B cell (primary cell): Measurements from ENCODE around the gene NUP88. TPM values are rescaled to one million over a fixed set of nuclear protein-coding genes. Genes with fewer than 3 reads are reported as not detected.

Experiments used
- ATAC-seq: fragments of 200-7000 bp; cut with Tn5 transposase; one replicate; pipeline ENCODE4 v1.10.0; 2021; ENCODE audit warnings: low read depth, mild to moderate bottlenecking, moderate number of reproducible peaks, moderate library complexity
- CTCF ChIA-PET: fragments of 350-600 bp; sonication (Branson Sonifier 250); formaldehyde crosslinking; loops from one replicate; lab custom pipeline; 2021; ENCODE audit warnings: antibody characterized with exemption, inconsistent platforms; lab: Charles Lee
- POLR2A ChIA-PET: fragments of 350-600 bp; sonication (Branson Sonifier 250); formaldehyde crosslinking; loops from one replicate; lab custom pipeline; 2021; ENCODE audit warnings: antibody characterized with exemption; lab: Charles Lee
- DNase-seq: peaks from one replicate; pipeline ENCODE4 v3.0.0; 2013
- H2AFZ ChIP-seq: 2 replicates; pipeline ENCODE4 v1.6.1; 2012; ENCODE audit warnings: mild to moderate bottlenecking, low read depth, low read length; ENCODE audit not compliant: insufficient read depth, poor library complexity, severe bottlenecking
- H3K27ac ChIP-seq, 2 donors: 1 replicate in 1 of 2; 2 replicates in 1 of 2; pipeline ENCODE4 v1.5.1; 2012 to 2013; ENCODE audit warnings: low read length in 2 of 2, mild to moderate bottlenecking in 2 of 2, moderate library complexity in 1 of 2
- H3K27me3 ChIP-seq, 4 experiments: fragments of 200-600 bp in 1 of 4; sonication (generic) in 1 of 4; replicated peaks in 1 of 4; 1 replicate in 2 of 4; 2 replicates in 2 of 4; pipeline versions ENCODE4 v1.6.1 to v1.7.0; 2013 to 2016; ENCODE audit warnings: low read length in 3 of 4, mild to moderate bottlenecking in 2 of 4, mixed read lengths in 1 of 4, moderate library complexity in 1 of 4; ENCODE audit not compliant: insufficient read depth in 4 of 4, control insufficient read depth in 3 of 4; ENCODE audit errors: control extremely low read depth in 1 of 4
- H3K36me3 ChIP-seq, 2 experiments: replicated peaks in 1 of 2; 1 replicate in 1 of 2; 2 replicates in 1 of 2; pipeline versions ENCODE4 v1.6.1 to v1.7.1; 2013; ENCODE audit warnings: low read length in 1 of 2; ENCODE audit not compliant: insufficient read depth in 2 of 2, control insufficient read depth in 1 of 2; ENCODE audit errors: control extremely low read depth in 1 of 2, extremely low read depth in 1 of 2
- H3K4me1 ChIP-seq, 2 donors: fragments of 200-600 bp in 1 of 2; sonication (generic) in 1 of 2; 1 replicate in 1 of 2; 2 replicates in 1 of 2; pipeline versions ENCODE4 v1.5.1 to v1.6.1; 2013 to 2017; ENCODE audit warnings: low read length in 2 of 2; ENCODE audit not compliant: control insufficient read depth in 2 of 2, insufficient read depth in 2 of 2
- H3K4me2 ChIP-seq: replicated peaks from 2 replicates; pipeline ENCODE3; 2012; ENCODE audit warnings: mild to moderate bottlenecking, low read depth, low read length; ENCODE audit not compliant: poor library complexity, severe bottlenecking
- H3K4me3 ChIP-seq, 5 experiments: fragments of 200-600 bp in 1 of 5; sonication (generic) in 1 of 5; 1 replicate in 3 of 5; 2 replicates in 2 of 5; pipeline versions ENCODE4 v1.5.1 to v1.7.0; 2011 to 2016; ENCODE audit warnings: low read length in 4 of 5, mild to moderate bottlenecking in 4 of 5, low read depth in 2 of 5, control low read depth in 1 of 5, moderate library complexity in 1 of 5; ENCODE audit not compliant: insufficient read depth in 1 of 5; ENCODE audit errors: control extremely low read depth in 1 of 5, extremely low read depth in 1 of 5
- H3K79me2 ChIP-seq: fragments of 200-600 bp; sonication (generic); one replicate; pipeline ENCODE4 v1.6.0; 2016; ENCODE audit warnings: low read length; ENCODE audit not compliant: control insufficient read depth, insufficient read depth
- H3K9ac ChIP-seq: fragments of 200-600 bp; sonication (generic); 2 replicates; pipeline ENCODE4 v1.6.1; 2017; ENCODE audit warnings: mild to moderate bottlenecking, low read length, moderate library complexity
- H3K9me3 ChIP-seq, 3 donors: one replicate each; pipeline versions ENCODE4 v1.6.1 to v1.7.1; 2013; ENCODE audit warnings: low read length in 2 of 3; ENCODE audit not compliant: control insufficient read depth in 2 of 3, insufficient read depth in 1 of 3; ENCODE audit errors: control extremely low read depth in 1 of 3
- H4K20me1 ChIP-seq: 2 replicates; pipeline ENCODE4 v1.6.0; 2012; ENCODE audit warnings: mild to moderate bottlenecking, low read length; ENCODE audit not compliant: insufficient read depth, control insufficient read depth, poor library complexity, severe bottlenecking
- H3K27ac Mint-ChIP-seq: one replicate; pipeline ENCODE4 v1.8.0; 2021; ENCODE audit warnings: mixed read lengths
- H3K27me3 Mint-ChIP-seq: one replicate; pipeline ENCODE4 v1.8.0; 2021; ENCODE audit warnings: mixed read lengths
- H3K4me1 Mint-ChIP-seq: one replicate; pipeline ENCODE4 v1.8.0; 2021; ENCODE audit warnings: mixed read lengths
- H3K4me3 Mint-ChIP-seq: one replicate; pipeline ENCODE4 v1.8.0; 2021; ENCODE audit warnings: mixed read lengths
- H3K9me3 Mint-ChIP-seq: one replicate; pipeline ENCODE4 v1.8.0; 2022; ENCODE audit warnings: mixed read lengths; ENCODE audit not compliant: insufficient read depth
- EZH2 ChIP-seq: IDR thresholded peaks from 2 replicates; pipeline ENCODE4 v1.6.1; 2012; ENCODE audit warnings: borderline replicate concordance, low read depth, mild to moderate bottlenecking, moderate library complexity, low read length; ENCODE audit not compliant: insufficient read depth, poor library complexity, severe bottlenecking
- WGBS: methylation state at CpG from one replicate; pipeline ENCODE4 v1.1.5; 2013; ENCODE audit warnings: missing lambda C conversion rate; ENCODE audit not compliant: insufficient coverage; 5-methylcytosine and 5-hydroxymethylcytosine counted together
- intact Hi-C: fragments of 100-400 bp; cut with micrococcal nuclease; formaldehyde crosslinking; loops from one replicate; pipeline ENCODE4 v1.10.0; 2022
- polyA plus RNA-seq: library from polyadenylated mRNA; depleted of rRNA; stranded (reverse); fragments of >200 nt; gene quantifications from 2 replicates; pipeline ENCODE4 v1.2.3, GENCODE V29; 2012
- total RNA-seq, 2 donors: library from RNA; stranded (reverse); fragments of 120-200 nt in 1 of 2; gene quantifications; 1 replicate in 1 of 2; 2 replicates in 1 of 2; pipeline versions ENCODE4 v1.2.3 to v1.2.4, GENCODE V29; 2013 to 2022
- TF ChIP-seq, protein P1 (sequence below): fragments of 200-600 bp; IDR thresholded peaks from one replicate; pipeline ENCODE4 v1.8.0; 2022; ENCODE audit warnings: antibody characterized with exemption, mild to moderate bottlenecking

The NUP88 gene
- total and polyA plus RNA-seq, 2 donors (not counting 1 experiment from before 2014, with no cell fraction given): 214 to 221 TPM

DNA sequence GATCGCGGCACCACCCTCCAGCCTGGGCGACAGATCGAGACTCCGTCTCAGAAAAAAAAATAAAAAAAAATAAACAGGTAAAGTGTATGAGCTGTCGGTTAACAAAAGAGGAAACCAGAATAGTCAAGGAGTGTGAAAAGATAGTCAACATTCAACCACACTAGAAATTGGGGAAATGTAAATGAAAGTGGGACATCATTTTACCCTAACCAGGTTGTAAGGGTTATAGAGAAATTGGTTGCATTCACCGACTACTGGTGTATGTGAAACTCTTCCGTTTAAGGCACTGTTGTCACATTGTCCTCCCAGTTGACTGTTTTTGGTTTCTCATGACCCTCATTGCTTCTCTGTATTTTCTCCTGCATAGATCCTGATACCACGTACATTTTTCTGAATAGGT lies 74.5 kb downstream of the NUP88 start:
- POLR2A ChIA-PET: no interaction called here
- intact Hi-C loops: no loop called here
- Histone ChIP-seq H3K4me3 (no peak overlapping the region), H3K9ac (no peak overlapping the region), H3K9me3 (no peaks in the 10 kb centered on the region), H3K27ac (peak overlapping the region in 1 of 2 donors; percentile 58), H2AFZ (no peak overlapping the region), H3K4me2 (no peak overlapping the region), H3K4me1 (peaks cover 3 to 6% of the 10 kb centered on the region in 2 donors), H3K36me3 (peaks cover 2 to 46% of the 10 kb centered on the region in 2 experiments), H3K27me3 (no peaks in the 10 kb centered on the region), H3K79me2 (peaks cover 13% of the 10 kb centered on the region), H4K20me1 (no peaks in the 10 kb centered on the region)
- CTCF ChIA-PET: no interaction called here
- peak; percentile 36 for ATAC-seq
- Mint-ChIP-seq H3K27ac (peak overlapping the region; percentile 71), H3K4me1 (peaks cover 5% of the 10 kb centered on the region), H3K4me3 (peak overlapping the region; percentile 12), H3K9me3 (no peaks in the 10 kb centered on the region), H3K27me3 (no peaks in the 10 kb centered on the region)
- TF ChIP-seq EZH2: no peak
- TF ChIP-seq, protein P1, sequence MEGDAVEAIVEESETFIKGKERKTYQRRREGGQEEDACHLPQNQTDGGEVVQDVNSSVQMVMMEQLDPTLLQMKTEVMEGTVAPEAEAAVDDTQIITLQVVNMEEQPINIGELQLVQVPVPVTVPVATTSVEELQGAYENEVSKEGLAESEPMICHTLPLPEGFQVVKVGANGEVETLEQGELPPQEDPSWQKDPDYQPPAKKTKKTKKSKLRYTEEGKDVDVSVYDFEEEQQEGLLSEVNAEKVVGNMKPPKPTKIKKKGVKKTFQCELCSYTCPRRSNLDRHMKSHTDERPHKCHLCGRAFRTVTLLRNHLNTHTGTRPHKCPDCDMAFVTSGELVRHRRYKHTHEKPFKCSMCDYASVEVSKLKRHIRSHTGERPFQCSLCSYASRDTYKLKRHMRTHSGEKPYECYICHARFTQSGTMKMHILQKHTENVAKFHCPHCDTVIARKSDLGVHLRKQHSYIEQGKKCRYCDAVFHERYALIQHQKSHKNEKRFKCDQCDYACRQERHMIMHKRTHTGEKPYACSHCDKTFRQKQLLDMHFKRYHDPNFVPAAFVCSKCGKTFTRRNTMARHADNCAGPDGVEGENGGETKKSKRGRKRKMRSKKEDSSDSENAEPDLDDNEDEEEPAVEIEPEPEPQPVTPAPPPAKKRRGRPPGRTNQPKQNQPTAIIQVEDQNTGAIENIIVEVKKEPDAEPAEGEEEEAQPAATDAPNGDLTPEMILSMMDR: no peak
- peak; percentile 68 for DNase-seq
- WGBS: 70% methylated on average over 2 of the region's 9 CpGs

Other genes starting within 250 kb of the NUP88 start
- gene ZNF594, start 227.8 kb downstream of the NUP88 start, total RNA-seq: 36.2 and 38.9 TPM in 2 replicates
- gene ZNF594, start 227.8 kb downstream of the NUP88 start, polyA plus RNA-seq: 4.9 and 5.9 TPM in 2 replicates
- gene SCIMP, start 184.8 kb downstream of the NUP88 start, total RNA-seq: 87.3 and 87.4 TPM in 2 replicates
- gene SCIMP, start 184.8 kb downstream of the NUP88 start, polyA plus RNA-seq: 61.7 and 98.5 TPM in 2 replicates
- 86.1 and 91.1 TPM in 2 replicates for gene RABEP1, start 137.4 kb downstream of the NUP88 start, total RNA-seq
- gene RABEP1, start 137.4 kb downstream of the NUP88 start, polyA plus RNA-seq: 24.2 and 40.3 TPM in 2 replicates
- 125 and 127 TPM in 2 replicates for gene RPAIN, start 520 bp upstream of the NUP88 start, total RNA-seq
- gene RPAIN, start 520 bp upstream of the NUP88 start, polyA plus RNA-seq: 73.9 and 99.4 TPM in 2 replicates
- gene C1QBP, start 19.5 kb upstream of the NUP88 start, total RNA-seq: 60.1 and 62.2 TPM in 2 replicates
- 41.0 and 60.3 TPM in 2 replicates for gene C1QBP, start 19.5 kb upstream of the NUP88 start, polyA plus RNA-seq
- 10.8 and 12.8 TPM in 2 replicates for gene DHX33, start 49.3 kb upstream of the NUP88 start, total RNA-seq
- 6.4 and 7.2 TPM in 2 replicates for gene DHX33, start 49.3 kb upstream of the NUP88 start, polyA plus RNA-seq
- 70.0 and 74.2 TPM in 2 replicates for gene DERL2, start 66.5 kb upstream of the NUP88 start, total RNA-seq
- gene DERL2, start 66.5 kb upstream of the NUP88 start, polyA plus RNA-seq: 34.8 and 53.2 TPM in 2 replicates
- 33.2 and 41.1 TPM in 2 replicates for gene MIS12, start 66.9 kb upstream of the NUP88 start, total RNA-seq
- gene MIS12, start 66.9 kb upstream of the NUP88 start, polyA plus RNA-seq: 20.9 and 29.0 TPM in 2 replicates
- 141 and 149 TPM in 2 replicates for gene NLRP1, start 164.8 kb upstream of the NUP88 start, total RNA-seq
- 182 and 189 TPM in 2 replicates for gene NLRP1, start 164.8 kb upstream of the NUP88 start, polyA plus RNA-seq